Stimulated activated effector memory CD8-positive, alpha-beta T cell treated with anti-CD3 and anti-CD28 coated beads, Interleukin-12 subunit alpha, Interleukin-12 subunit beta, amount 100 ng/mL, for 72 hours (primary cell): ENCODE data around the gene TMEM184A.
"Not testable (repeated sequence)": the region's sequence is repeated elsewhere in the genome, so short reads cannot be mapped to it uniquely, and the experiment has no call there.

ENCODE experiments used
- ATAC-seq: fragments of 150-1000 bp; cut with Tn5 transposase; 2 replicates; pipeline ENCODE4 v1.10.0; 2021
- DNase-seq, 2 donors: peaks; one replicate each; pipeline ENCODE4 v3.0.0; 2021 to 2022; ENCODE audit warnings: low spot score in 2 of 2
- H3K27ac Mint-ChIP-seq: one replicate; pipeline ENCODE4 v1.8.0; 2022; ENCODE audit warnings: mild to moderate bottlenecking, mixed read lengths
- H3K36me3 Mint-ChIP-seq: one replicate; pipeline ENCODE4 v1.8.0; 2022; ENCODE audit warnings: mild to moderate bottlenecking, mixed read lengths
- H3K4me1 Mint-ChIP-seq: one replicate; pipeline ENCODE4 v1.8.0; 2022; ENCODE audit warnings: mixed read lengths
- H3K4me3 Mint-ChIP-seq: one replicate; pipeline ENCODE4 v1.8.0; 2022; ENCODE audit warnings: mild to moderate bottlenecking, mixed read lengths
- H3K9me3 Mint-ChIP-seq: one replicate; pipeline ENCODE4 v1.8.0; 2022; ENCODE audit warnings: mixed read lengths

Gene TMEM184A

GRCh38 chr7:1593904-1594421, 38.0 kb upstream of the TMEM184A start:
- Mint-ChIP-seq H3K4me3 (no peak overlapping the region), H3K4me1 (peaks cover 21% of the 10 kb centered on the region), H3K9me3 (no peaks in the 10 kb centered on the region), H3K36me3 (peaks cover 6% of the 10 kb centered on the region), H3K27ac (no peak overlapping the region)
- DNase-seq (no peak), ATAC-seq (no peak)

GRCh38 chr7:1593091-1593866, 37.3 kb upstream of the TMEM184A start:
- DNase-seq, result no peak
- H3K27ac Mint-ChIP-seq, result no peak overlapping the region

GRCh38 chr7:1592299-1592871, 36.4 kb upstream of the TMEM184A start:
- DNase-seq, result no peak
- no peak for ATAC-seq
- Mint-ChIP-seq H3K36me3 (peaks cover 6% of the 10 kb centered on the region), H3K9me3 (no peaks in the 10 kb centered on the region), H3K27ac (no peak overlapping the region), H3K4me1 (peaks cover 21% of the 10 kb centered on the region), H3K4me3 (peak overlapping the region; percentile 41)

More at GRCh38 chr7:1593091-1593866, 37.3 kb upstream of the TMEM184A start:
- peaks cover 21% of the 10 kb centered on the region for H3K4me1 Mint-ChIP-seq
- no peaks in the 10 kb centered on the region for H3K9me3 Mint-ChIP-seq
- H3K36me3 Mint-ChIP-seq, result peaks cover 6% of the 10 kb centered on the region
- H3K4me3 Mint-ChIP-seq, result peak overlapping the region; percentile 41
- peak; percentile 46 for ATAC-seq

DNA sequence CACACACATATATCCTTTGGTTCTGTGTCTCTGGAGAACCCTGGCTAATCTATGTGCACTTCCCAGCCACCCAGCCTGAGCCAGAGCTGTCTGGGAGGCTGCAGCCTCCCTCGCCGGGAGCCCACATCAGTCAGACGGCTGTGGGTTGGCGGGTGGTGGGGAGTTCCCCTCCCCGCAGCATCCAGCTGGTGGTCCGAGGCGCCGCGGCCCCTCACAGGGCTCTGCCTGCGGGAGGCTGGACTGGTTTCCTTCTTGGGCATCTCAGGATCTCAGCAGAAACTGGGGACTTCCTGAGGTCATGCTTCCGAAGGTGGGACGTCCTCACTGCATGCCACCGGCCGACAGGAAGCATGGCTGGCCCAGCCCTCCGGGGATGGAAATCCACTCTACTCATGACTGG, 35.9 kb upstream of the TMEM184A start:
- ATAC-seq, result peak; percentile 57
- DNase-seq, result no peak
- H3K9me3 Mint-ChIP-seq, result no peaks in the 10 kb centered on the region
- H3K4me1 Mint-ChIP-seq, result peaks cover 21% of the 10 kb centered on the region
- no peak overlapping the region for H3K27ac Mint-ChIP-seq
- peaks cover 6% of the 10 kb centered on the region for H3K36me3 Mint-ChIP-seq
- peak overlapping the region; percentile 41 for H3K4me3 Mint-ChIP-seq

DNA sequence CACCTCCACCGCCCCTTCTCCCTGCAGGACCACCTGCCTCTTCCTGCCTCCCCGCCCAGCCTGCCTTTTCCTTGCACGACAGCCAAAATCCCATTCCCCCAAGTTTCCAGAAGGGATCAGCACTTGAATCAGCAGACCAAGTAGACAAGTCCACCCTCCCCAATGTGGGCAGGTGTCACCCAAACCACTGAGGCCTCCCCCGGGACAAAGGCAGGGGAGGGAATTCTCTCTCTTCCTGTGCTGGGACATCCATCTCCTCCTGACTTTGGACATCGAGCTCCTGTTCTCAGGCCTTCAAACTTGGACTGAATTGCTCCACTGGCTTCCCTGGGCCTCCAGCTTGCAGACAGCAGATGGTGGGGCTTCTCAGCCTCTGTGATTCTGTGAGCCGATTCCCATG, 35.4 kb upstream of the TMEM184A start:
- Mint-ChIP-seq H3K27ac (no peak overlapping the region), H3K4me1 (peaks cover 21% of the 10 kb centered on the region)

DNA sequence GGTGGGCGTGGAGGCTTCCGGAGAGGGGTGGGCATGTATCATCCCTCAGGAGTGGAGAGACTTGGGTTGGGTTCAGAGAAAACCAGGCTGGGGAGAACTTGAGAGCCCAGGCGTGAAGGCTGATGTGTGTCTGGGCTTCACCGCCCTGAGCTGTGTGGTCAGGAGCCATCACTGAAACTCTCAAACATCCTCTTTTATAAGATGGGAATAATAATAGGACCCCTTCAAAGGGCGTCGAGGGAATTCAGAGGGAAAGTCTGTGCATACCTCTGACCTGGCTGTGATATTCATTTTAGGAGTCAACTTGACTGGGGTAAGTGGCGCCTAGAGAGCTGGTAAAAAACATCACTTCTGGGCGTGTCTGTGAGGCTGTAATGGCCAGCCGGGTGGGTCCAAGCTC, 34.9 kb upstream of the TMEM184A start:
- Mint-ChIP-seq H3K4me1 (peaks cover 21% of the 10 kb centered on the region), H3K4me3 (no peak overlapping the region), H3K9me3 (no peaks in the 10 kb centered on the region), H3K36me3 (peaks cover 6% of the 10 kb centered on the region), H3K27ac (no peak overlapping the region)
- ATAC-seq (no peak), DNase-seq (no peak)

More for the DNA sequence above, 35.4 kb upstream of the TMEM184A start:
- DNase-seq (no peak), ATAC-seq (no peak)
- Mint-ChIP-seq H3K4me3 (peak overlapping the region; percentile 41), H3K9me3 (no peaks in the 10 kb centered on the region), H3K36me3 (peaks cover 6% of the 10 kb centered on the region)

DNA sequence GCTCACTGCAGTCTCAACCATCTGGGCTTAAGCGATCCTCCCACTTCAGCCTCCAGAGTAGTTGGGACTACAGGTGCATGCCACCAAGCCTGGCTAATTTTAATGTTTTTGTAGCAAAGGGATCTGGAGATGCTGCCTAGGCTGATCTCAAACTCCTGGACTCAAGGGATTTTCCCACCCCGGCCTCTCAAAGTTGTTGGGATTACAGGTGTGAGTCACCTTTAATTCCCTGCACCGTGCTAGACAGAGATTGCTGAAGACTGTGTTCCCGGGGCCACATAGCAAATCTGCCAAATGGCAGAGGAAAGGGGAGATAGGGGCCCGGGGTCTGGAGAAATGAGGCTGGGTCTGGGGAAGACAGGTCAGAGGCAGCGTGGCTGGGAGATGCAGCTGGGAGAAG, 34.5 kb upstream of the TMEM184A start:
- DNase-seq, result no peak
- Mint-ChIP-seq H3K9me3 (no peaks in the 10 kb centered on the region), H3K4me3 (no peak overlapping the region), H3K36me3 (peaks cover 6% of the 10 kb centered on the region), H3K27ac (no peak overlapping the region), H3K4me1 (peaks cover 21% of the 10 kb centered on the region)
- no peak for ATAC-seq

GRCh38 chr7:1588978-1589377, 33.0 kb upstream of the TMEM184A start:
- Mint-ChIP-seq H3K4me3 (no peak overlapping the region), H3K27ac (no peak overlapping the region), H3K4me1 (peaks cover 21% of the 10 kb centered on the region), H3K9me3 (no peaks in the 10 kb centered on the region), H3K36me3 (peaks cover 6% of the 10 kb centered on the region)
- ATAC-seq, result no peak
- DNase-seq, result no peak

DNA sequence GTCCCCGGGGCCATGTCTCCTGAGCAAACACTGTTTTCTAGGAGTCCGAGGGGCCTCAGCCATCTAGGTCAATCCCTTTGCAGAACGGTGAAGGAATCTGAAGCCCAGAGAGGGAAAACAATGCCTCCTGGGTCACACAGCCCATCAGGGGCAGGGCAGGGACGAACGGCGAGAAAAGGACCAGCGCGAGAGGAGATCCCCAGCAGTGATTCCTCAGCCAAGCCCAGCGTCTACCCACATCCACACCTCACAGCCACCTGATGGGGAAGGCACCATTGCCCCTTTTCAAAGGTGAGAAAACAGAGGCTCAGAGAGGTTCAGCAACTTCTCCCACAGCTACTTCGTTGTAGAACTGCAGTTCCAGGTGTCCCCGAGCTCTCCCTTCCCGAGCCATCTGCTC, 31.7 kb upstream of the TMEM184A start:
- Mint-ChIP-seq H3K4me3 (no peak overlapping the region), H3K36me3 (peaks cover 6% of the 10 kb centered on the region), H3K4me1 (peaks cover 16% of the 10 kb centered on the region), H3K27ac (no peak overlapping the region), H3K9me3 (no peaks in the 10 kb centered on the region)
- no peak for DNase-seq
- no peak for ATAC-seq

DNA sequence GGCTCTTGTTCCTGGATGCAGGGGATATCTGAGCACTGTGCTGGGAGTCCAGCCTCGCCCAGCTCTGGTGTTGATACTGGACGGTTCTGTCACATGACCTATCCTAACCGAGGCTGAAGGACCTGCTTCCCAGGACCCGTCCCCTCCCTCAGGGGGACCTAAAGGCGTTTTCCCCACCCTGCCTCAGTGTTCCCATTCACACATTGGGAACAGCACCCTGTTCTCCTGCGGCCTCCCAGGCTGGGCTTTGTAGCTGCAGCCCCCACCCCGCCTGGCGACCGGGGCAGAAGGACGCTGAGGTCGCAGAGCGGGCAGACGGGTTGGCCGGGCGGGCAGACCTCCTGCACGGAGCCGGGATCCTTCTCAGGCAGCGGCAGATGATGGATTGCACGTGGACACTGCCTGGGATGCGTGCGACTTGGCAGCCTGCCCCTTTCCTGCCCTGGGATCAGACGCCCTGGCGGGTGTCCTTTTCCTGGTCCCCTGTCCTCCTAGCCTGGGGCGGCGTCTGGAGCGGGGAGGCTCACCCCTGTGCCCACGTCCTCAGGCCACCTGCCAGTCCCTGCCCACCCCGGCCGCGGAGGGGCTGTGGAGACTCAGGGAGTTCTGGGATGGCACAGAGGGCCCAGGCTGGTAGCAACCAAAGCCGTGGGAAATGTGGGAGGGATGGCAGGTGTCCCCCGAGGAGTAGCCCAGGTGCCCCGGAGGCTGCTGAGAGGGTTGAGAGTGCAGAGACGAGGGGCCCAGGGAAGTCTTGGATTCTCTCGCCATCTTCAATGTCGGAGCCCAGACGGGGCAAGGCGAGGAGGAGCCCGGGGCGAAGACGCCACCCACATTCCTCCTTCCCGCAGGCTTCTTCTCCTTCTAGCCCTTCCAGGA, 31.1 kb upstream of the TMEM184A start:
- H3K27ac Mint-ChIP-seq, result no peak overlapping the region
- no peak for ATAC-seq
- no peak for DNase-seq
- H3K4me1 Mint-ChIP-seq, result peaks cover 9% of the 10 kb centered on the region
- peaks cover 6% of the 10 kb centered on the region for H3K36me3 Mint-ChIP-seq
- no peak overlapping the region for H3K4me3 Mint-ChIP-seq
- no peaks in the 10 kb centered on the region for H3K9me3 Mint-ChIP-seq

DNA sequence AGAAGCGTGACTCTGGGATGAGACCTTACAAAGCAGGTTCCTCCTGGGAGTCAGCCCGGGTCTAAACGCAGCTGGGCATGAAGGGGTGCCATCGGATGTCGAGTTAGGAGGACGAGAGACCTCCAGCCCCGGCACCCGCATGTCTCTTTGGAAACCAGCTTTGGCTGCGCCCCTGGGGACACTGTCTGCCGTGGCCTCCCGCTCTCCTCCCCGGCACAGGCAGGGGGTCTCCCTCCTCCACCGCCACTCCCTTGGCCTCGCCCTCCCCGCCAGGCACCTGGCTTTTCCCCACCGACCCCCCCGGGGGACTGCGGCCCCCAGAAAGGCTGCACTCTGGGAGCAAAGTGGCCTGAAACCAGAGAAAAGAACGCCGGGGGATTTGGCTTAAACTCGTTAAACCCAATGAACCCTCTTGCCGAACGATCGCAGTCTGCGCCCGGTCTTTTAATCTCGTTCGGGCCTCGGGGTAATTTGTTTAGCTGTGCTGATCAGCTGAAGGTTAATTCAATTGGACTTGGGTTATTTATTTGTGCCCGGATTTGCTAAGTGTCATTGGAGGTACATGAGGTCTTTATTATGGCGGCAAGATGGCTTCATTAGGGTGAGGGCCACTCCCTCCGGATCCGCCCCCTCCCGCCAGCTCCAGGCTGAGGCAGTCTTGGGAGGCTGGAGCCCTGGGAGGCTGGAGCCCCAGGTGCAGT, 30.3 kb upstream of the TMEM184A start:
- H3K9me3 Mint-ChIP-seq, result no peaks in the 10 kb centered on the region
- ATAC-seq, result no peak

GRCh38 chr7:1585142-1585981, 29.4 kb upstream of the TMEM184A start:
- Mint-ChIP-seq H3K4me3 (no peak overlapping the region), H3K36me3 (peaks cover under 1% of the 10 kb centered on the region), H3K9me3 (no peaks in the 10 kb centered on the region), H3K4me1 (peaks cover 2% of the 10 kb centered on the region), H3K27ac (no peak overlapping the region)
- DNase-seq, result no peak
- ATAC-seq, result peak; percentile 8

More for the DNA sequence above, 30.3 kb upstream of the TMEM184A start:
- Mint-ChIP-seq H3K4me3 (no peak overlapping the region), H3K27ac (no peak overlapping the region), H3K4me1 (peaks cover 2% of the 10 kb centered on the region), H3K36me3 (peaks cover 6% of the 10 kb centered on the region)
- DNase-seq, result no peak

DNA sequence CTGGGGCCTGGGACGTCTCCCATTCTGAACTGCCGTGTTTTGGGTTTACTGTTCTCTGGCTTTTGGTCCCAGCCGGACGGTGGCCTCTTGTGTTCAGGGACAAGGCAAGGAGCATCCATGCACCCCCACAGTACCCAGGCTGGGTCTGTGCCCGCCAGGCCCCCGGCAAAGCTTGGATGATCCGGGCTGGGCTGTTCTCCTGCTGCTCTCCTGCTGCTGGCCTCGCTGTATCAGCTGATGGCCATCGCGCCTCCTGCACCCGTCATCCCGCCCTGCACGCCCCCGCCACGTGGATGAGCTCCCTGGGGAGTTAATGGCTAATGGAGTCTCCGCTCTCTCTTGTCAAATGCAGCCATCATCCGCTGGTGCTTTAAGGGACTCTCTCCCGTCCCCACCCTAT, 28.7 kb upstream of the TMEM184A start:
- peaks cover 8% of the 10 kb centered on the region for H3K4me1 Mint-ChIP-seq
- no peak for ATAC-seq
- H3K36me3 Mint-ChIP-seq, result no peaks in the 10 kb centered on the region

DNA sequence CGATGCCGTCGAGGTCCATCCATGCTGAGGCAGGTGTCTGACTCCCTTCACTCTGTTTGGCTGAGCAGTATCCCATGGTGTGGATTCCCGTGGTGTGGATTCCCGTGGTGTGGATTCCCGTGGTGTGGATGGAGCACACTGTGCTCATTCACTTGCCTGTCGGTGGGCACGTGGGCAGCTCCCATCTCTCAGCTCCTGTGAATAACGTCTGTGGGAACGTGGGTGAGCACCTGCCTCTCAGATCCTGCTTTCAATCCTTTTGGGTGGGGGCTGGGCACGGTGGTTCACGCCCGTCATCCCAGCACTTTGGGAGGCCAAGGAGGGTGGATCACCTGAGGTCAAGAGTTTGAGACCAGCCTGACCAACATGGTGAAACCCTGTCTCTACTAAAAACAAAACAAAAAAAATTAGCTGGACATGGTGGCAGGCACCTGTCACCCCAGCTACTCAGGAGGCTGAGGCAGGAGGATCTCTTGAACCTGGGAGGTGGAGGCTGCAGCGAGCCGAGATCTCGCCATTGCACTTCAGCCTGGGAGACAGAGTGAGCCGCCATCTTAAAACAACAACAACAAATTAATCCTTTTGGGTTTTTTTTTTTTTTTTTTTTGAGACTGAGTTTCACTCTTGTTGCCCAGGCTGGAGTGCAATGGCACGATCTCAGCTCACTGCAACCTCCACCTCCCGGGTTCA, 27.4 kb upstream of the TMEM184A start:
- ATAC-seq, H3K27ac Mint-ChIP-seq, DNase-seq: not testable (repeated sequence)

More for the DNA sequence above, 28.7 kb upstream of the TMEM184A start:
- DNase-seq, result no peak
- no peaks in the 10 kb centered on the region for H3K9me3 Mint-ChIP-seq
- H3K4me3 Mint-ChIP-seq, result no peak overlapping the region
- H3K27ac Mint-ChIP-seq, result no peak overlapping the region

More for the DNA sequence above, 27.4 kb upstream of the TMEM184A start:
- H3K36me3 Mint-ChIP-seq, H3K9me3 Mint-ChIP-seq, H3K4me3 Mint-ChIP-seq: not testable (repeated sequence)
- H3K4me1 Mint-ChIP-seq, result peaks cover 14% of the 10 kb centered on the region
